LNCAP (cell line): ENCODE measurements around the gene CDHR2.

Source experiments
- CTCF ChIP-seq: fragments of 450-650 bp; IDR thresholded peaks from 2 replicates; pipeline ENCODE4 v1.5.1; 2017; ENCODE audit warnings: mild to moderate bottlenecking

CDHR2 gene

GRCh38 chr5:176570044-176570443, 20.9 kb downstream of the CDHR2 start:
- no peak for TF ChIP-seq CTCF

DNA sequence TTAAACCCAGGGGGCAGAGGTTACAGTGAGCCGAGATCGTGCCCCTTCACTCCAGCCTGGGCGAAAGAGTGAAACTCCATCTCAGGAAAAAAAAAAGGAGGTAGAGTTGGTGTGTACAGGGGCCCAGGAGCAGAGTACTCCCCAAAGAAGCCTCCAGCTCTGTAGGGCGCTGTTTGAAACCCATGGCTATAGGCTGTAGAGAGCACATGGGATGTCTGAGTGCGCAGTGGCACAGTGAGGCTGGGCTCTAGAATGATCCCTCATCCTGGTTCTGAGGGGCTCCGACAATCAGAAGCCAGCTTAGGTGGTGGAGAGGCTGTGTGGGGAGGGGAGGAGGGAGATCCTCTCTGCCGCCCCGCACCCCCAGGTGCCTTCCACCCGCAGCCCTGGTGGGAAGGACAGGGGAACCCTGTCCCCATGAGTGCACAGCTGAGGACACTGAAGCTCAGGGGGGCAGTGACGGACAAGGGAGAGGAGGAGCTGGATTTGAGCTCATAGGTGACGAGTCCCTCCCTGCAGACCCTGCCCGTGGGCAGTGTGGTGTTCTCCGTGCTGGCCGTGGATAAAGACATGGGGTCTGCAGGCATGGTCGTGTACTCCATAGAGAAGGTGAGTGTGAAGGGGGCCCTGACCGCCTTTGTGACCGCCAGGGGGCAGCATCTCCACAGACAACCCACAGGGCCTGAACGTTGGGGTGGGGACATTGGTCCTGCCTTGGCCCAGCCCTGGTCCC, 24.6 kb downstream of the CDHR2 start:
- TF ChIP-seq CTCF: peak; percentile 90

DNA sequence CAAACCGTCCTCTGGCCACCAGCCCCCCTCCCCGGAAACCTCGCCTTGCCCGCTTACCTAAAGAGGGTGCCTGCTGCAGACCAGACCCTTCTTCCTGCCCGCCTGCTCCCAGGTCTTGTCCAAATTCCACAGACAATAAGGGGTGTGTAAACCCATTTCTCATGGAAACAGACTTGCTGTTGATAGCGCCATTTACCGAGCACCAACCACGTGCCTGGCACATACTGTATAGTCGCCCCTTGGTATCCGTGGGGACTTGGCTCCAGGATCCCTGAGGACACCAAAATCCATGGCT, 25.1 kb downstream of the CDHR2 start:
- TF ChIP-seq CTCF: peak; percentile 26; the same call in 1 of the 2 replicates

- no peak for TF ChIP-seq CTCF
These were observed 25.9 kb downstream of the CDHR2 start for GRCh38 chr5:176575066-176575465.

- no peak for TF ChIP-seq CTCF
These were observed 26.6 kb downstream of the CDHR2 start for GRCh38 chr5:176575488-176576422.

- TF ChIP-seq CTCF: no peak
These were observed 28.4 kb downstream of the CDHR2 start for GRCh38 chr5:176577312-176578176.

DNA sequence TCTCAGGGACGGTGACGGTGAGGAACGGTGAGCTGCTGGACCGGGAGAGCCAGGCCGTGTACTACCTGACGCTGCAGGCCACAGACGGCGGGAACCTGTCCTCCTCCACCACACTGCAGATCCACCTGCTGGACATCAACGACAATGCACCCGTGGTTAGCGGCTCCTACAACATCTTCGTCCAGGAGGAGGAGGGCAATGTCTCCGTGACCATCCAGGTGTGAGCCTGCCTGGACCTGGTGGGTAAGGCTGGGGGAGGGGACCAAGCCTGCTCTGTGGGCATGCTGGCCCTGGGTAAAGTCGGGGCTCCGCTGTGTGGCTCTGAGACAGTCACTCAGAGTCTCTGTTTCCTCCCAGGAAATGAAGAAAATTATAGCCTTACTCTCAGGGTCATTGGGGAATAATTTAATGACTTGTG, 29.3 kb downstream of the CDHR2 start:
- TF ChIP-seq CTCF: peak; percentile 64
